CD14-positive monocyte (primary cell): ENCODE results near the gene ZNFX1. TPM values are rescaled to one million over a fixed set of nuclear protein-coding genes. Genes with fewer than 3 reads are reported as not detected.

Experiments
- DNase-seq, 3 donors: peaks; one replicate each; pipeline ENCODE4 v3.0.0-alpha.2; 2011 to 2022
- H2AFZ ChIP-seq: 2 replicates; pipeline ENCODE4 v1.6.0; 2012; ENCODE audit warnings: mild to moderate bottlenecking, low read depth, low read length, inconsistent platforms; ENCODE audit not compliant: insufficient read depth, poor library complexity, severe bottlenecking
- H3K27ac ChIP-seq, 2 donors: 1 replicate in 1 of 2; 2 replicates in 1 of 2; pipeline ENCODE4 v1.5.1; 2012 to 2013; ENCODE audit warnings: low read length in 2 of 2, control low read depth in 1 of 2, inconsistent platforms in 1 of 2, low read depth in 1 of 2, mild to moderate bottlenecking in 1 of 2
- H3K27me3 ChIP-seq, 2 donors: one replicate each; pipeline versions ENCODE4 v1.6.0 to v1.6.1; 2011 to 2013; ENCODE audit warnings: low read length in 2 of 2; ENCODE audit not compliant: control insufficient read depth in 2 of 2, insufficient read depth in 2 of 2
- H3K36me3 ChIP-seq, 2 donors: replicated peaks in 1 of 2; 1 replicate in 1 of 2; 2 replicates in 1 of 2; pipeline versions ENCODE4 v1.5.1 to v1.6.1; 2012 to 2013; ENCODE audit warnings: low read length in 2 of 2, control low read depth in 1 of 2, inconsistent platforms in 1 of 2, mild to moderate bottlenecking in 1 of 2; ENCODE audit not compliant: insufficient read depth in 2 of 2, control insufficient read depth in 1 of 2
- H3K4me1 ChIP-seq, 2 donors: 1 replicate in 1 of 2; 2 replicates in 1 of 2; pipeline versions ENCODE4 v1.5.1 to v1.6.1; 2012 to 2013; ENCODE audit warnings: low read length in 2 of 2, control low read depth in 1 of 2, inconsistent platforms in 1 of 2, mild to moderate bottlenecking in 1 of 2, moderate library complexity in 1 of 2; ENCODE audit not compliant: insufficient read depth in 2 of 2, control insufficient read depth in 1 of 2
- H3K4me2 ChIP-seq: replicated peaks from 2 replicates; pipeline ENCODE3; 2012; ENCODE audit warnings: low read length, moderate library complexity, mild to moderate bottlenecking; ENCODE audit not compliant: poor library complexity, severe bottlenecking; ENCODE audit errors: extremely low read depth
- H3K4me3 ChIP-seq, 3 experiments: fragments of 200-600 bp in 1 of 3; sonication (generic) in 1 of 3; replicated peaks in 1 of 3; 1 replicate in 2 of 3; 2 replicates in 1 of 3; pipeline ENCODE4 v1.5.1; 2011 to 2013; ENCODE audit warnings: low read length in 3 of 3, mild to moderate bottlenecking in 3 of 3, control low read depth in 2 of 3, low read depth in 2 of 3, inconsistent platforms in 1 of 3, moderate library complexity in 1 of 3
- H3K79me2 ChIP-seq: 2 replicates; pipeline ENCODE4 v1.6.0; 2012; ENCODE audit warnings: mild to moderate bottlenecking, control low read depth, inconsistent platforms, low read length, moderate library complexity; ENCODE audit not compliant: insufficient read depth
- H3K9ac ChIP-seq: 2 replicates; pipeline ENCODE4 v1.6.0; 2017; ENCODE audit warnings: low read length, mild to moderate bottlenecking; ENCODE audit not compliant: insufficient read depth, poor library complexity, severe bottlenecking
- H3K9me3 ChIP-seq, 2 donors: replicated peaks in 1 of 2; 1 replicate in 1 of 2; 2 replicates in 1 of 2; pipeline versions ENCODE4 v1.5.1 to v1.6.1; 2012 to 2013; ENCODE audit warnings: low read length in 2 of 2, control low read depth in 1 of 2; ENCODE audit not compliant: control insufficient read depth in 1 of 2, insufficient read depth in 1 of 2
- H4K20me1 ChIP-seq: 2 replicates; pipeline ENCODE4 v1.6.0; 2012; ENCODE audit warnings: mild to moderate bottlenecking, low read length, control low read depth, moderate library complexity; ENCODE audit not compliant: insufficient read depth
- H3K27ac Mint-ChIP-seq, 7 donors: one replicate each; pipeline ENCODE4 v1.8.0; 2020; ENCODE audit warnings: mild to moderate bottlenecking in 7 of 7, mixed read lengths in 7 of 7, moderate library complexity in 6 of 7, inconsistent platforms in 2 of 7
- H3K27me3 Mint-ChIP-seq, 3 donors: one replicate each; pipeline ENCODE4 v1.8.0; 2021 to 2022; ENCODE audit warnings: low read depth in 3 of 3, mild to moderate bottlenecking in 3 of 3, mixed read lengths in 3 of 3, moderate library complexity in 3 of 3, inconsistent platforms in 1 of 3
- H3K36me3 Mint-ChIP-seq, 2 donors: one replicate each; pipeline ENCODE4 v1.8.0; 2020; ENCODE audit warnings: mixed read lengths in 2 of 2, inconsistent platforms in 1 of 2, mild to moderate bottlenecking in 1 of 2
- H3K4me1 Mint-ChIP-seq: one replicate; pipeline ENCODE4 v1.8.0; 2020; ENCODE audit warnings: mild to moderate bottlenecking, mixed read lengths
- H3K4me3 Mint-ChIP-seq, 2 donors: one replicate each; pipeline ENCODE4 v1.8.0; 2020; ENCODE audit warnings: mild to moderate bottlenecking in 2 of 2, mixed read lengths in 2 of 2, moderate library complexity in 1 of 2
- H3K9me3 Mint-ChIP-seq, 7 donors: one replicate each; pipeline ENCODE4 v1.8.0; 2020 to 2022; ENCODE audit warnings: mixed read lengths in 7 of 7, mild to moderate bottlenecking in 6 of 7, moderate library complexity in 6 of 7, inconsistent platforms in 2 of 7
- CTCF ChIP-seq: fragments of 200-600 bp; IDR thresholded peaks from one replicate; pipeline ENCODE4 v1.8.0; 2022; ENCODE audit warnings: antibody characterized with exemption, mild to moderate bottlenecking
- WGBS: methylation state at CpG from one replicate; pipeline ENCODE4 v1.1.5; 2013; ENCODE audit warnings: missing lambda C conversion rate; ENCODE audit not compliant: insufficient coverage; 5-methylcytosine and 5-hydroxymethylcytosine counted together
- intact Hi-C, 2 donors: fragments of 100-400 bp; cut with micrococcal nuclease; formaldehyde crosslinking; loops; one replicate each; pipeline versions ENCODE4 v1.15.0 to v1.15.1; 2023
- polyA plus RNA-seq, 3 donors: library from polyadenylated mRNA; depleted of rRNA in 1 of 3; unstranded in 2 of 3; stranded (reverse) in 1 of 3; fragments of 300-500 nt in 2 of 3; fragments of >200 nt in 1 of 3; fragmentation: Illumina TruSeq in 2 of 3; gene quantifications; 1 replicate in 2 of 3; 2 replicates in 1 of 3; pipeline ENCODE4 v1.2.3, GENCODE V29; 2012 to 2021

ZNFX1 gene
- polyA plus RNA-seq, 3 donors = 11.4 to 23.2 (median 13.3) TPM

DNA sequence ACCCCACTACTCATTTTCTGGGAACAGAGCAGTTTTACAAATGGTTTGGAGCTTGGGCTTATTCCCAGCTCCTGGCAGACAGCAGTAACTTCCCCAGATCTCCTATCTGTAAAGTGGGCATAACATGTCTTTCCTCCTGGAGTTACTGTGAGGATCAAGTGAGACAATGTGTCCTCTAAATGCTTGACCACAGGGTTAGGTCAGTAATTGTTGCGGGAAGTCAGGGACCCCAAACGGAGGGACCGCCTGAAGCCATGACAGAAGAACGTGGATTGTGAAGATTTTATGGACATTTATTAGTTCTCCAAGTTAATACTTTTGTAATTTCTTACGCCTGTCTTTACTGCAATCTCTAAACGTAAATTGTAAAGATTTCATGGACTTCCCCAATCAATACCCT is 15.3 kb upstream of the ZNFX1 start:
- Histone ChIP-seq H3K9me3 (peaks cover 0 to 4% of the 10 kb centered on the region in 2 donors), H4K20me1 (peaks cover 42% of the 10 kb centered on the region), H3K36me3 (peaks cover 33 to 55% of the 10 kb centered on the region in 2 donors), H3K4me3 (no peak overlapping the region), H2AFZ (no peak overlapping the region), H3K79me2 (peaks cover 14% of the 10 kb centered on the region), H3K4me2 (no peak overlapping the region), H3K9ac (no peak overlapping the region), H3K27ac (no peak overlapping the region), H3K4me1 (peaks cover 9 to 11% of the 10 kb centered on the region in 2 donors), H3K27me3 (no peaks in the 10 kb centered on the region)
- H3K9me3 Mint-ChIP-seq = peaks cover 3 to 18% (median 12%) of the 10 kb centered on the region in 7 donors
- intact Hi-C loops = no loop called here
- no peaks in the 10 kb centered on the region for H3K27me3 Mint-ChIP-seq
- no peak overlapping the region for H3K4me3 Mint-ChIP-seq
- no peak for TF ChIP-seq CTCF
- H3K36me3 Mint-ChIP-seq = peaks cover 43 to 72% of the 10 kb centered on the region in 2 donors
- DNase-seq = no peak
- WGBS = no CpG with 5 or more reads among the region's 6 CpGs
- H3K27ac Mint-ChIP-seq = no peak overlapping the region
- H3K4me1 Mint-ChIP-seq = peaks cover 11% of the 10 kb centered on the region

- peak overlapping the region in 3 of 7 donors; percentile 4 to 60 (median 45) for H3K27ac Mint-ChIP-seq
- H3K4me1 Mint-ChIP-seq = peaks cover 2% of the 10 kb centered on the region
- Histone ChIP-seq H4K20me1 (peaks cover 53% of the 10 kb centered on the region), H3K4me2 (no peak overlapping the region), H3K4me3 (no peak overlapping the region), H2AFZ (no peak overlapping the region), H3K4me1 (no peaks in the 10 kb centered on the region), H3K27me3 (no peaks in the 10 kb centered on the region), H3K36me3 (peaks cover 44 to 66% of the 10 kb centered on the region in 2 donors), H3K9ac (no peak overlapping the region), H3K9me3 (peaks cover 3 to 13% of the 10 kb centered on the region in 2 donors), H3K79me2 (peaks cover 25% of the 10 kb centered on the region), H3K27ac (no peak overlapping the region)
- H3K36me3 Mint-ChIP-seq = peaks cover 50 to 79% of the 10 kb centered on the region in 2 donors
- peaks cover 9 to 21% (median 16%) of the 10 kb centered on the region in 7 donors for H3K9me3 Mint-ChIP-seq
- no peak for TF ChIP-seq CTCF
- DNase-seq = no peak
- WGBS = 0% methylated on average over 1 of the region's 3 CpGs
- H3K27me3 Mint-ChIP-seq = no peaks in the 10 kb centered on the region
- no peak overlapping the region for H3K4me3 Mint-ChIP-seq
- intact Hi-C loops = no loop called here
Observed at GRCh38 chr20:49292010-49292409, 14.2 kb upstream of the ZNFX1 start.
